Epithelial cell of esophagus (primary cell): ENCODE measurements around the gene STAT5B.

ENCODE experiments used
- DNase-seq: peaks from one replicate; pipeline ENCODE4 v3.0.0; 2010; ENCODE audit warnings: low read depth
- H3K4me3 ChIP-seq: 2 replicates; pipeline ENCODE4 v1.5.1; 2011; ENCODE audit warnings: mild to moderate bottlenecking, low read length, control low read depth
- TF ChIP-seq, protein P1 (sequence below): IDR thresholded peaks from 2 replicates; pipeline ENCODE4 v1.5.1; 2011; ENCODE audit warnings: low read depth, mild to moderate bottlenecking, low read length, control low read depth, inconsistent platforms; ENCODE audit not compliant: insufficient read depth; ENCODE audit errors: missing control alignments

STAT5B gene

DNA sequence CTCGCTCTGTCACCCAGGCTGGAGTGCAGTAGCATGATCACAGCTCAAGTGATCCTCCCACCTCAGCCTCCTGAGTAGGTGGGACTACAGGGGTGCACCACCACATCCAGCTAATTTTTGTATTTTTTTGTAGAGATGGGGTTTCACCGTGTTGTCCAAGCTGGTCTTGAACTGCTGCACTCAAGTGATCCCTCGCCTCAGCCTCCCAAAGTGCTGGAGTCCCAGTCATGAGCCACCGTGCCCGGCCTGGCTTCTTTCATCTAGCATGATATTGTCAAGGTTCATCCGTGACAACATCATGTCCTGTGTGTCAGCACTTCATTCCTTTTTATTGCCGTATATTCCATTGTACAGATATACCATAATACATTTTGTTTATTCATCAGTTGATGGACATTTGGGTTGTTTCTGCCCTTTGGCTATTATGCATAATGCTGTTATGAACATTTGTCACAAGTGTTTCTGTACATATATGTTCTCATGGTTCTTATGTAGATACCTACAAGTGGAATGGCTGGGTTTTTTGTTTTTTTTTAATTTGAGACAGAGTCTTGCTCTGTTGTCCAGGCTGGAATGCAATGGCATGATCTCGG is 78.5 kb downstream of the STAT5B start:
- DNase-seq = no peak
- no peak overlapping the region for H3K4me3 ChIP-seq
- TF ChIP-seq, protein P1, sequence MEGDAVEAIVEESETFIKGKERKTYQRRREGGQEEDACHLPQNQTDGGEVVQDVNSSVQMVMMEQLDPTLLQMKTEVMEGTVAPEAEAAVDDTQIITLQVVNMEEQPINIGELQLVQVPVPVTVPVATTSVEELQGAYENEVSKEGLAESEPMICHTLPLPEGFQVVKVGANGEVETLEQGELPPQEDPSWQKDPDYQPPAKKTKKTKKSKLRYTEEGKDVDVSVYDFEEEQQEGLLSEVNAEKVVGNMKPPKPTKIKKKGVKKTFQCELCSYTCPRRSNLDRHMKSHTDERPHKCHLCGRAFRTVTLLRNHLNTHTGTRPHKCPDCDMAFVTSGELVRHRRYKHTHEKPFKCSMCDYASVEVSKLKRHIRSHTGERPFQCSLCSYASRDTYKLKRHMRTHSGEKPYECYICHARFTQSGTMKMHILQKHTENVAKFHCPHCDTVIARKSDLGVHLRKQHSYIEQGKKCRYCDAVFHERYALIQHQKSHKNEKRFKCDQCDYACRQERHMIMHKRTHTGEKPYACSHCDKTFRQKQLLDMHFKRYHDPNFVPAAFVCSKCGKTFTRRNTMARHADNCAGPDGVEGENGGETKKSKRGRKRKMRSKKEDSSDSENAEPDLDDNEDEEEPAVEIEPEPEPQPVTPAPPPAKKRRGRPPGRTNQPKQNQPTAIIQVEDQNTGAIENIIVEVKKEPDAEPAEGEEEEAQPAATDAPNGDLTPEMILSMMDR = no peak

DNA sequence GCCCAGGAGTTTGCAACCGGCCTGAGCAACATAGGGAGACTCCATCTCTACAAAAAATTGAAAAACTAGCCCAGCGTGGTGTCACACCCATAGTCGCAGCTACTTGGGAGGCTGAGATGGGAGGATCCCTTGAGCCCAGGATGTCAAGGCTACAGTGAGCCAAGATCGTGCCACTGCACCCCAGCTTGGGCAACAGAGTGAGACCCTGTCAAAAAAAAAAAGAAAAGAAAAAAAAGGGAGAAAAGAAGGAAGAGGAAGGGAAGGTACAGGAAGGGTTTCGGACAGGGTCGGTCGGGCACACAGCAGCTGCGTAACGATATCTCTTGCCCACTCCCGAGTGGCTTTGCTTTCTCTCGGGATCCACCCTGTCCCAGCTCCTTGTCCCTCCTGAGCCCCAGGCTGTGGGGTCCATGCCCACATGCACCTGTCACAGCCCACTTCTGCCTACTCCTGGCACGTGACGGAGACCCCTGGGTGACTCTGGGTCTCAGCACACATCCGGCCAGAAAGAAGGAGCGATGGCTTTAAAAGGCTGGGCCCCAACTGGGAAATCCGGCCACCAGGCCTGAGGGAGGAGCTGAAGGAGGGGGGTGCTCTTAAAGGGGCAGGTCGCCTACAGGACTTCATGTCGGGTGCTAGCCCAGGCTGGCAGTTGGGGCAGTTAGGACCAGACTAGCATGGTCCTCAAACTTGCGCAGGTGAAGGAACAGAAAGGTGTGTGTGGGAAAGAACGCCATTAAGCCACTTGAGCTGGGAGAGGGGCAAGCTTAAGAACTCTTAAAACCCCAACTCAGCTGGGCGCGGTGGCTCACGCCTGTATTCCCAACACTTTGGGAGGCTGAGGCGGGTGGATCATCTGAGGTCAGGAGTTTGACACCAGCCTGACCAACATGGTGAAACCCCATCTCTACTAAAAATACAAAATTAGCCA is 82.0 kb downstream of the STAT5B start, which contains the start of gene GHDC:
Gene GHDC (minus strand): TSS at position 526 of the 931 bp plus-strand sequence. CDS start 913 bp downstream, outside the sequence.
- DNase-seq = peak; percentile 79

DNA sequence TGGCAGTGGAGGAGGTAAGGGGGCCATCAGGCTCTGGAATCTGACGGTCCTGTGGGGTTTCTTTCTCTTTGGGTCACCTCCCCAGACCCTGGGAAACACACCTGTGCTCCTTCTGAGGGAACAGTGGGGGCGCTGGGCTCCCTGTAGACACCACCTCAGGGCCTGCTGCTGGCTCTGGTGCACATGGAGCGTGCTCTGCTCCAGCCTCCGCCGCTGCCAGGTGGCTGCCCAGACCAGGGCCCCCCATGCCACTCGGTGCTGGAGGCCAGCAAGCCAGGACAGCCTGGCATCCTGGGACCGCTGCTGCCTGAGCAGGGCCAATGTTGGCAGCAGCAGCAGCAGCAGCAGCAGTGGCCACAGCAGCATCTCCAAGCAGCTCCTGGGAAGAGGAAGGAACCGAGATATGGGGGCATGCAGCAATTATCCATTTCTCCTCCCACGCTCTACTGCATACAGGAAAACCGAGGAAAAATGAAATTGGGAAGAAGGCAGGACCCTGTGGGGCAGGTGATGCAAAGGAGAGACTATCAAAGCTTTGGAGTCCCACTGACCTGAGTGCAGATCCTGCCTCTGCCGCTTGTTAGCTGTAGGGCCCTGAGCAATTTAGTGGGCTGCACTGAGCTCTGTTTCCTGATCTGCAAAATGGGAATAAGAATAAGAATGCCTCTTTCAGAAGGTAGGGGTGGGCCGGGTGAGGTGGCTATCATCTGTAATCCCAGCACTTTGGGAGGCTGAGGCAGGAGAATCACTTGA is 82.8 kb downstream of the STAT5B start:
- H3K4me3 ChIP-seq = peak overlapping the region; percentile 88
- TF ChIP-seq, protein P1 = no peak
- no peak for DNase-seq

More for the DNA sequence above, 82.0 kb downstream of the STAT5B start, which contains the start of gene GHDC:
- H3K4me3 ChIP-seq = peak within 1 kb of the TSS; percentile 88
- TF ChIP-seq, protein P1 = no peak

DNA sequence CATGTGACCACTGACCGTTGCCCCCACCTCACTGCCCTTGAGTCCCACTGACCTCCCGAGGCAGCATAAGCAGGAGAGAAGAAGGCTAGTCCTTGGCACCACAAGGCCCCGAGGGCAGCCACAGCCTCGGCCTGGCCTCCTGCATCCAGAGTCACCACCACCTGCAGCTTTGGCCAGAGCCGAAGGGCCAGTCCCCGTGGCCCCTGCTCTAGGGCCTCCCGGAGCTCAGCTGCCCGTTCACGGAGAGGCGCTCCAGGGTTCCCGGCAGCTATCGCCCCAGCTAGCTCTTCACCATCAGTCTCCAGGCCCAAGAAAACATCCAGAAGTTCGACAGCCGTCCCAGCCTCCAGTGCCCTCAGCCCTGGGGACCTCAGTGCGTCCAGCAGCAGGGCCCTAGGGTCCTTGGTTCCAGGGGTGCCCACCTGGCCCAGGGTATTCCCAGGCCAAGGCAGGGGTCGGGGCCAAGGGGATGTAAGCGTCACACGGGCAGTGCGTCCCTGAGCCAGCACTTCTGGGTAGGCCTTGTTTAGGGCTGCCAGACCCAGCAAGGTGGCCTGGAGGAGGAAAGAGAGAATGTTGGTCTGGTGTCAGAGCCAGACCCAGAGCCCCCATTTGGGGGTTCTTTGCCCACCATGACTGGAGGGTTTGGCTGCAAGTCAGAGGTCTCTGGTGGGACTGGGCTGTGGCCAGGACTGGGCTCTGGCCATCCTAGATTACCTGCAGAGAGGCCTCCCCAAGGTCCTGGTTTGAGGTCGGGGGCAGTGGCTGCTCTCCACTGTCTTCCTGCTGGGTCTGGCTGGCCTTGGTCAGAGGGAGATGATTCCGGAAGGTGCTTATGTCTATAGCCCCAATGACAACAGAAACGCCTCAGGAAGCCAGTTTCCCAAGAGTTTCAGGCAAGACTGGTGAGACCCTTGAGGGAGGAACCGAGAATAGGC is 83.7 kb downstream of the STAT5B start:
- no peak for DNase-seq
- no peak overlapping the region for H3K4me3 ChIP-seq
- TF ChIP-seq, protein P1 = no peak

DNA sequence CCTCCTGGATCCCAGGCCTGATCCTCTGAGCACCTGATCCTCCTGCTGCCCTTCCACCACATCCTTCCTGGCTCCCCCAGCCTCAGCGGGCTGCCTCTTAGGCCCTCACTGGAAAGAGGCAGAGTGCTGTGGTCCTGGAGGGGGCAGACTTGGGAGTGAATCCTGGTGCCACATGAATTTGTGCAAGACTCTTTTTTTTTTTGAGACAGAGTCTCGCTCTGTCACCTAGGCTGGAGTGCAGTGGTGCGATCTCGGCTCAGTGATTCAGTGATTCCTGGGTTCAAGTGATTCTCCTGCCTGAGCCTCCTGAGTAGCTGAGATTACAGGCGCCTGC is 84.9 kb downstream of the STAT5B start:
- DNase-seq = no peak
- TF ChIP-seq, protein P1 = no peak
- H3K4me3 ChIP-seq = no peak overlapping the region
